Smooth muscle cell (in vitro differentiated cells): Measurements from ENCODE around the gene IL12RB2. TPM values are rescaled to one million over a fixed set of nuclear protein-coding genes. Genes with fewer than 3 reads are reported as not detected.

ENCODE experiments used
- DNase-seq: peaks from one replicate; lab custom pipeline; 2025; ENCODE audit not compliant: unreplicated experiment; lab: John Stamatoyannopoulos, UW
- H2AFZ ChIP-seq: fragments of 200-600 bp; sonication (generic); 2 replicates; pipeline ENCODE4 v1.6.0; 2016; ENCODE audit warnings: antibody characterized with exemption, low read depth, mild to moderate bottlenecking
- H3F3A ChIP-seq: fragments of 200-600 bp; sonication (generic); 2 replicates; pipeline ENCODE4 v1.6.0; 2017; ENCODE audit warnings: antibody characterized with exemption, low read depth
- H3K27ac ChIP-seq: fragments of 200-600 bp; sonication (generic); 2 replicates; pipeline ENCODE4 v1.5.1; 2016; ENCODE audit warnings: low read depth, mild to moderate bottlenecking
- H3K27me3 ChIP-seq: fragments of 200-600 bp; sonication (generic); 2 replicates; pipeline ENCODE4 v1.6.1; 2016; ENCODE audit warnings: low read depth, mild to moderate bottlenecking
- H3K36me3 ChIP-seq: fragments of 200-600 bp; sonication (generic); 2 replicates; pipeline ENCODE4 v1.5.1; 2016; ENCODE audit warnings: low read depth
- H3K4me1 ChIP-seq: fragments of 200-600 bp; sonication (generic); 2 replicates; pipeline ENCODE4 v1.5.1; 2016; ENCODE audit warnings: low read depth
- H3K4me2 ChIP-seq: fragments of 200-600 bp; sonication (generic); 2 replicates; pipeline ENCODE4 v1.6.0; 2016; ENCODE audit warnings: mild to moderate bottlenecking
- H3K4me3 ChIP-seq: fragments of 200-600 bp; sonication (generic); 2 replicates; pipeline ENCODE4 v1.5.1; 2016; ENCODE audit warnings: mild to moderate bottlenecking
- H3K79me2 ChIP-seq: fragments of 200-600 bp; sonication (generic); 2 replicates; pipeline ENCODE4 v1.6.0; 2016; ENCODE audit warnings: low read depth, mild to moderate bottlenecking
- H3K9ac ChIP-seq: fragments of 200-600 bp; sonication (generic); 2 replicates; pipeline ENCODE4 v1.6.0; 2016; ENCODE audit warnings: low read depth
- H3K9me3 ChIP-seq: fragments of 200-600 bp; sonication (generic); replicated peaks from 2 replicates; pipeline ENCODE4 v1.5.1; 2016; ENCODE audit warnings: low read depth
- H4K20me1 ChIP-seq: fragments of 200-600 bp; sonication (generic); 2 replicates; pipeline ENCODE4 v1.6.0; 2016; ENCODE audit warnings: low read depth
- WGBS: methylation state at CpG from one replicate; pipeline ENCODE4 v1.1.7; 2016; ENCODE audit warnings: low lambda C conversion rate; 5-methylcytosine and 5-hydroxymethylcytosine counted together
- polyA plus RNA-seq: library from polyadenylated mRNA; unstranded; fragments of >200 nt; fragmentation: Nextera tagmentation; extraction: Ambion mirVana; gene quantifications from 2 replicates; pipeline ENCODE4 v1.2.1, GENCODE V29; 2016
- total RNA-seq: library from RNA; depleted of rRNA; stranded (reverse); fragments of >200 nt; gene quantifications from 2 replicates; pipeline ENCODE4 v1.2.3, GENCODE V29; 2014
- TF ChIP-seq, protein P1 (sequence below): fragments of 200-600 bp; sonication (generic); IDR thresholded peaks from 2 replicates; pipeline ENCODE4 v1.5.1; 2017; ENCODE audit warnings: borderline replicate concordance, mild to moderate bottlenecking, antibody characterized with exemption; ENCODE audit not compliant: insufficient read depth, poor library complexity, severe bottlenecking

The IL12RB2 gene
- total and polyA plus RNA-seq, 2 experiments from 2014 or later, result not detected

DNA sequence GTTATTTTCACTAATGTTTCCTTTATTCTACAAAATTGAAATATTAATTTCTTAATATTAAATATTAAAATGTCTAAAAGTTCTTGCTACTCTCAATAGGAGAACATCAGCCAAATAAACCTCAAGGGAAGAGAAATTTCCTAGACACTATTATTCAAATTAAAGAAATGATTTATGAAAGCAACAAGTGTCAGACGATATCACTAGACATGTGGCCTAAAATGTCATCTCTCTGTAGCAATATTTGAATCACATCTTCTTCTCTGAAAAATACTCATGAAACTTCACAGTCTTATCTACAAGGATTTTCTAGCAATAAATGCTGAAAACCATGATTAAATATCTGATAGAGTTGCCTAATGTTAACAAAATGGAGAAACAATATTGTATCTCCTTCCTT is 125.1 kb downstream of the IL12RB2 start:
- H3K36me3 ChIP-seq, result no peaks in the 10 kb centered on the region
- H3K4me2 ChIP-seq, result no peak overlapping the region
- H4K20me1 ChIP-seq, result peaks cover 21% of the 10 kb centered on the region
- H3K4me3 ChIP-seq, result no peak overlapping the region
- H3K79me2 ChIP-seq, result peaks cover 25% of the 10 kb centered on the region
- no peak overlapping the region for H3K9ac ChIP-seq
- H2AFZ ChIP-seq, result no peak overlapping the region
- no peaks in the 10 kb centered on the region for H3K9me3 ChIP-seq
- TF ChIP-seq, protein P1, sequence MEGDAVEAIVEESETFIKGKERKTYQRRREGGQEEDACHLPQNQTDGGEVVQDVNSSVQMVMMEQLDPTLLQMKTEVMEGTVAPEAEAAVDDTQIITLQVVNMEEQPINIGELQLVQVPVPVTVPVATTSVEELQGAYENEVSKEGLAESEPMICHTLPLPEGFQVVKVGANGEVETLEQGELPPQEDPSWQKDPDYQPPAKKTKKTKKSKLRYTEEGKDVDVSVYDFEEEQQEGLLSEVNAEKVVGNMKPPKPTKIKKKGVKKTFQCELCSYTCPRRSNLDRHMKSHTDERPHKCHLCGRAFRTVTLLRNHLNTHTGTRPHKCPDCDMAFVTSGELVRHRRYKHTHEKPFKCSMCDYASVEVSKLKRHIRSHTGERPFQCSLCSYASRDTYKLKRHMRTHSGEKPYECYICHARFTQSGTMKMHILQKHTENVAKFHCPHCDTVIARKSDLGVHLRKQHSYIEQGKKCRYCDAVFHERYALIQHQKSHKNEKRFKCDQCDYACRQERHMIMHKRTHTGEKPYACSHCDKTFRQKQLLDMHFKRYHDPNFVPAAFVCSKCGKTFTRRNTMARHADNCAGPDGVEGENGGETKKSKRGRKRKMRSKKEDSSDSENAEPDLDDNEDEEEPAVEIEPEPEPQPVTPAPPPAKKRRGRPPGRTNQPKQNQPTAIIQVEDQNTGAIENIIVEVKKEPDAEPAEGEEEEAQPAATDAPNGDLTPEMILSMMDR, result no peak
- H3K27ac ChIP-seq, result no peak overlapping the region
- no peaks in the 10 kb centered on the region for H3K27me3 ChIP-seq
- DNase-seq, result no peak
- WGBS, result 95% methylated on average over 1 of the region's 1 CpG
- peaks cover 8% of the 10 kb centered on the region for H3F3A ChIP-seq
- peaks cover 16% of the 10 kb centered on the region for H3K4me1 ChIP-seq

DNA sequence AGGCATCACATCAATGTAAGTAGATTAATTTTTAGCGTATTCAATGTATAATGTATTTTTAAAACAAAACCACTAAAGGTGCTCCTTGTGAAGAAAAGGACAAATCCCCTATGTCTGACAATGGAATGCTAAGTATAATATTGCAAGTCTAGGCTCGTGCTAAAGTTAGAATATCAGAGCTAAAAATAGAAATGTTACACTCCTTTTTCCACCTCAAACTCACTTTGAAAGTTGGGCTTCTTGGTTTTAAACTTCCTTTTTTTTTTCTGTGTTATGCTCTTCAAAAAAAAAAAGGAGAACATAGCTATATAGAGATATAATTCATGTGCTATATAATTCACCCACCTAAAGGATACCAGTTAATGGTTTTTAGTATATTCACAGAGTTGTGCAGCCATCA is 126.2 kb downstream of the IL12RB2 start:
- no peak for DNase-seq
- H3K4me3 ChIP-seq, result no peak overlapping the region
- H3K4me1 ChIP-seq, result peaks cover 10% of the 10 kb centered on the region
- TF ChIP-seq, protein P1, result no peak
- H2AFZ ChIP-seq, result no peak overlapping the region
- H3K9me3 ChIP-seq, result no peaks in the 10 kb centered on the region
- H3K36me3 ChIP-seq, result no peaks in the 10 kb centered on the region
- H3K27ac ChIP-seq, result no peak overlapping the region
- H3K4me2 ChIP-seq, result no peak overlapping the region
- H4K20me1 ChIP-seq, result peaks cover 10% of the 10 kb centered on the region
- no peak overlapping the region for H3K9ac ChIP-seq
- peaks cover 14% of the 10 kb centered on the region for H3K79me2 ChIP-seq
- peaks cover 8% of the 10 kb centered on the region for H3F3A ChIP-seq
- WGBS, result 71% methylated on average over 2 of the region's 2 CpGs
- no peaks in the 10 kb centered on the region for H3K27me3 ChIP-seq

DNA sequence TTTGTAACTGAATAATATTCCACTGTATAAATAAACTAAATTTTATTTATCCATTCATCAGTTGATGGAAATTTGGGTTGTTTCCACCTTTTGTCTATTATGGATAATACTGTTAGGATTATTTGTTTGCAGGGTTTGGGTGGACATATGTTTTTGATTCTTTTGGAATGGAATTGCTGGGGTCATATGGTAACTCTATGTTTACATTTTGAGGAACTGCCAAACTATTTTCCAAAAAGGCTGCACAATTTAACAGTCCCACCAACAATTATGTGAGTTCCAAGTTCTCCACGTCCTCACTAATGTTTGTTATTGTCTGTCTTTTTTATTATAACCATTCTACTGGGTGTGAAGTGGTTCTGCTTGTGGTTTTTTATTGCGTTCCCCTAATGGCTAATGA is 126.8 kb downstream of the IL12RB2 start:
- TF ChIP-seq, protein P1, result no peak
- peaks cover 8% of the 10 kb centered on the region for H3F3A ChIP-seq
- H3K9ac ChIP-seq, result no peak overlapping the region
- H3K27ac ChIP-seq, result no peak overlapping the region
- no peak overlapping the region for H3K4me3 ChIP-seq
- peaks cover 4% of the 10 kb centered on the region for H4K20me1 ChIP-seq
- H3K79me2 ChIP-seq, result peaks cover 7% of the 10 kb centered on the region
- H2AFZ ChIP-seq, result no peak overlapping the region
- no peaks in the 10 kb centered on the region for H3K9me3 ChIP-seq
- H3K4me1 ChIP-seq, result peaks cover 10% of the 10 kb centered on the region
- DNase-seq, result no peak
- H3K27me3 ChIP-seq, result no peaks in the 10 kb centered on the region
- WGBS, result 45% methylated on average over 2 of the region's 2 CpGs
- no peaks in the 10 kb centered on the region for H3K36me3 ChIP-seq
- H3K4me2 ChIP-seq, result no peak overlapping the region

DNA sequence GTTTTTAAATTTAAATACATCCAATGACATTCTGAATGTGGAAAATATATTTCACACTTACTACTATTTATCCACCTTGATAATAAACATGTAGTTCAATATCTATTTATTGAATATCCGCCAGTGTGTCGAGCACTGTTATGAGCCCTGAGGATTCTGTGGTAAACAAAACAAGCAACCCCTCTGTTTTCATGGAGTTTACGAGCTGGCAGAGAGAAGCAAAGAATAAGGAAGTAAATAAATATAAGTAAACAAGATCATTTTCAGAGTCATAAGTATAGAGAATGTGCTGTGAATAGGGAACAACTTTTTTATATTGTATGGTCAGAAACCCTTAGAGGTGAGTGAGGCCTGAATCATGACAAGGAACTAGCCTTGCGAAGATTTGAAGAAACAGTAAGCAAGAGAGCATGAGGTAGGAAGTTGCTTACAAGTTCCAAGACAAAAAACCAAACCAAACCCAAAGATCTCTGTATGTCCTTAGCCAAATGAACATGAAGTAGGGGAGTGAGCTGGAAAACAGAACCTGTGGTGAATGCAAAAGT is 128.9 kb downstream of the IL12RB2 start:
- H3K4me3 ChIP-seq, result no peak overlapping the region
- no peak for DNase-seq
- no peak overlapping the region for H3K27ac ChIP-seq
- H2AFZ ChIP-seq, result no peak overlapping the region
- peaks cover 4% of the 10 kb centered on the region for H3F3A ChIP-seq
- peaks cover 5% of the 10 kb centered on the region for H3K4me1 ChIP-seq
- H3K36me3 ChIP-seq, result no peaks in the 10 kb centered on the region
- TF ChIP-seq, protein P1, result no peak
- H3K9ac ChIP-seq, result no peak overlapping the region
- H3K4me2 ChIP-seq, result no peak overlapping the region
- no peaks in the 10 kb centered on the region for H3K79me2 ChIP-seq
- 92% methylated on average over 4 of the region's 4 CpGs for WGBS
- no peaks in the 10 kb centered on the region for H3K9me3 ChIP-seq
- no peaks in the 10 kb centered on the region for H4K20me1 ChIP-seq
- H3K27me3 ChIP-seq, result no peaks in the 10 kb centered on the region
